Uterus (tissue), 2 donors: Measurements from ENCODE around the gene PRKAG2.

Source experiments
- CTCF ChIP-seq, 4 experiments: fragments of 200-600 bp in 2 of 4; fragments of 450-650 bp in 2 of 4; sonication (generic) in 2 of 4; IDR thresholded peaks; one replicate each; pipeline ENCODE4 v1.5.1; 2016 to 2019; ENCODE audit warnings: antibody characterized with exemption in 4 of 4, mild to moderate bottlenecking in 2 of 4, moderate library complexity in 1 of 4
- POLR2A ChIP-seq, 2 donors: fragments of 450-650 bp; IDR thresholded peaks; one replicate each; pipeline ENCODE4 v1.6.1; 2016; ENCODE audit warnings: antibody characterized with exemption in 2 of 2, mild to moderate bottlenecking in 1 of 2, moderate library complexity in 1 of 2

- no peak for TF ChIP-seq CTCF (IDR thresholded peaks at IDR 0.05)
- no peak for TF ChIP-seq POLR2A (IDR thresholded peaks at IDR 0.05)
Measured at GRCh38 chr7:151732834-151733592, 143.9 kb downstream of the PRKAG2 start.
